B cell (primary cell): Measurements from ENCODE around the gene GPA33. TPM values are rescaled to one million over a fixed set of nuclear protein-coding genes. Genes with fewer than 3 reads are reported as not detected.

Experiments
- ATAC-seq: fragments of 200-7000 bp; cut with Tn5 transposase; one replicate; pipeline ENCODE4 v1.10.0; 2021; ENCODE audit warnings: low read depth, mild to moderate bottlenecking, moderate number of reproducible peaks, moderate library complexity
- CTCF ChIA-PET: fragments of 350-600 bp; sonication (Branson Sonifier 250); formaldehyde crosslinking; loops from one replicate; lab custom pipeline; 2021; ENCODE audit warnings: antibody characterized with exemption, inconsistent platforms; lab: Charles Lee
- POLR2A ChIA-PET: fragments of 350-600 bp; sonication (Branson Sonifier 250); formaldehyde crosslinking; loops from one replicate; lab custom pipeline; 2021; ENCODE audit warnings: antibody characterized with exemption; lab: Charles Lee
- DNase-seq: peaks from one replicate; pipeline ENCODE4 v3.0.0; 2013
- H2AFZ ChIP-seq: 2 replicates; pipeline ENCODE4 v1.6.1; 2012; ENCODE audit warnings: mild to moderate bottlenecking, low read depth, low read length; ENCODE audit not compliant: insufficient read depth, poor library complexity, severe bottlenecking
- H3K27ac ChIP-seq, 2 donors: 1 replicate in 1 of 2; 2 replicates in 1 of 2; pipeline ENCODE4 v1.5.1; 2012 to 2013; ENCODE audit warnings: low read length in 2 of 2, mild to moderate bottlenecking in 2 of 2, moderate library complexity in 1 of 2
- H3K27me3 ChIP-seq, 4 experiments: fragments of 200-600 bp in 1 of 4; sonication (generic) in 1 of 4; replicated peaks in 1 of 4; 1 replicate in 2 of 4; 2 replicates in 2 of 4; pipeline versions ENCODE4 v1.6.1 to v1.7.0; 2013 to 2016; ENCODE audit warnings: low read length in 3 of 4, mild to moderate bottlenecking in 2 of 4, mixed read lengths in 1 of 4, moderate library complexity in 1 of 4; ENCODE audit not compliant: insufficient read depth in 4 of 4, control insufficient read depth in 3 of 4; ENCODE audit errors: control extremely low read depth in 1 of 4
- H3K36me3 ChIP-seq, 2 experiments: replicated peaks in 1 of 2; 1 replicate in 1 of 2; 2 replicates in 1 of 2; pipeline versions ENCODE4 v1.6.1 to v1.7.1; 2013; ENCODE audit warnings: low read length in 1 of 2; ENCODE audit not compliant: insufficient read depth in 2 of 2, control insufficient read depth in 1 of 2; ENCODE audit errors: control extremely low read depth in 1 of 2, extremely low read depth in 1 of 2
- H3K4me1 ChIP-seq, 2 donors: fragments of 200-600 bp in 1 of 2; sonication (generic) in 1 of 2; 1 replicate in 1 of 2; 2 replicates in 1 of 2; pipeline versions ENCODE4 v1.5.1 to v1.6.1; 2013 to 2017; ENCODE audit warnings: low read length in 2 of 2; ENCODE audit not compliant: control insufficient read depth in 2 of 2, insufficient read depth in 2 of 2
- H3K4me2 ChIP-seq: replicated peaks from 2 replicates; pipeline ENCODE3; 2012; ENCODE audit warnings: mild to moderate bottlenecking, low read depth, low read length; ENCODE audit not compliant: poor library complexity, severe bottlenecking
- H3K4me3 ChIP-seq, 5 experiments: fragments of 200-600 bp in 1 of 5; sonication (generic) in 1 of 5; 1 replicate in 3 of 5; 2 replicates in 2 of 5; pipeline versions ENCODE4 v1.5.1 to v1.7.0; 2011 to 2016; ENCODE audit warnings: low read length in 4 of 5, mild to moderate bottlenecking in 4 of 5, low read depth in 2 of 5, control low read depth in 1 of 5, moderate library complexity in 1 of 5; ENCODE audit not compliant: insufficient read depth in 1 of 5; ENCODE audit errors: control extremely low read depth in 1 of 5, extremely low read depth in 1 of 5
- H3K79me2 ChIP-seq: fragments of 200-600 bp; sonication (generic); one replicate; pipeline ENCODE4 v1.6.0; 2016; ENCODE audit warnings: low read length; ENCODE audit not compliant: control insufficient read depth, insufficient read depth
- H3K9ac ChIP-seq: fragments of 200-600 bp; sonication (generic); 2 replicates; pipeline ENCODE4 v1.6.1; 2017; ENCODE audit warnings: mild to moderate bottlenecking, low read length, moderate library complexity
- H3K9me3 ChIP-seq, 3 donors: one replicate each; pipeline versions ENCODE4 v1.6.1 to v1.7.1; 2013; ENCODE audit warnings: low read length in 2 of 3; ENCODE audit not compliant: control insufficient read depth in 2 of 3, insufficient read depth in 1 of 3; ENCODE audit errors: control extremely low read depth in 1 of 3
- H4K20me1 ChIP-seq: 2 replicates; pipeline ENCODE4 v1.6.0; 2012; ENCODE audit warnings: mild to moderate bottlenecking, low read length; ENCODE audit not compliant: insufficient read depth, control insufficient read depth, poor library complexity, severe bottlenecking
- H3K27ac Mint-ChIP-seq: one replicate; pipeline ENCODE4 v1.8.0; 2021; ENCODE audit warnings: mixed read lengths
- H3K27me3 Mint-ChIP-seq: one replicate; pipeline ENCODE4 v1.8.0; 2021; ENCODE audit warnings: mixed read lengths
- H3K4me1 Mint-ChIP-seq: one replicate; pipeline ENCODE4 v1.8.0; 2021; ENCODE audit warnings: mixed read lengths
- H3K4me3 Mint-ChIP-seq: one replicate; pipeline ENCODE4 v1.8.0; 2021; ENCODE audit warnings: mixed read lengths
- H3K9me3 Mint-ChIP-seq: one replicate; pipeline ENCODE4 v1.8.0; 2022; ENCODE audit warnings: mixed read lengths; ENCODE audit not compliant: insufficient read depth
- EZH2 ChIP-seq: IDR thresholded peaks from 2 replicates; pipeline ENCODE4 v1.6.1; 2012; ENCODE audit warnings: borderline replicate concordance, low read depth, mild to moderate bottlenecking, moderate library complexity, low read length; ENCODE audit not compliant: insufficient read depth, poor library complexity, severe bottlenecking
- WGBS: methylation state at CpG from one replicate; pipeline ENCODE4 v1.1.5; 2013; ENCODE audit warnings: missing lambda C conversion rate; ENCODE audit not compliant: insufficient coverage; 5-methylcytosine and 5-hydroxymethylcytosine counted together
- intact Hi-C: fragments of 100-400 bp; cut with micrococcal nuclease; formaldehyde crosslinking; loops from one replicate; pipeline ENCODE4 v1.10.0; 2022
- polyA plus RNA-seq: library from polyadenylated mRNA; depleted of rRNA; stranded (reverse); fragments of >200 nt; gene quantifications from 2 replicates; pipeline ENCODE4 v1.2.3, GENCODE V29; 2012
- total RNA-seq, 2 donors: library from RNA; stranded (reverse); fragments of 120-200 nt in 1 of 2; gene quantifications; 1 replicate in 1 of 2; 2 replicates in 1 of 2; pipeline versions ENCODE4 v1.2.3 to v1.2.4, GENCODE V29; 2013 to 2022
- TF ChIP-seq, protein P1 (sequence below): fragments of 200-600 bp; IDR thresholded peaks from one replicate; pipeline ENCODE4 v1.8.0; 2022; ENCODE audit warnings: antibody characterized with exemption, mild to moderate bottlenecking

Gene GPA33
- total and polyA plus RNA-seq, 2 donors (not counting 1 experiment from before 2014, with no cell fraction given): 0.91 to 2.4 TPM

GRCh38 chr1:167117225-167117624 lies 27.0 kb upstream of the GPA33 start:
- peaks cover 32% of the 10 kb centered on the region for H3K27me3 Mint-ChIP-seq
- over 99% methylated on average over 9 of the region's 9 CpGs for WGBS
- Histone ChIP-seq H3K36me3 (no peaks in the 10 kb centered on the region), H2AFZ (no peak overlapping the region), H3K9ac (no peak overlapping the region), H4K20me1 (no peaks in the 10 kb centered on the region), H3K4me2 (no peak overlapping the region), H3K27me3 (peaks cover 0 to 26% (median 6%) of the 10 kb centered on the region in 4 experiments), H3K4me1 (peaks cover 16 to 17% of the 10 kb centered on the region in 2 donors), H3K27ac (no peak overlapping the region), H3K4me3 (no peak overlapping the region), H3K9me3 (no peaks in the 10 kb centered on the region), H3K79me2 (no peaks in the 10 kb centered on the region)
- H3K4me3 Mint-ChIP-seq: no peak overlapping the region
- intact Hi-C loops: no loop called here
- no peaks in the 10 kb centered on the region for H3K9me3 Mint-ChIP-seq
- H3K27ac Mint-ChIP-seq: no peak overlapping the region
- POLR2A ChIA-PET: interaction anchor here (0.7 kb wide), 1 partner anchor 35 kb away, joined by 5 read pairs; no protein-coding TSS in a partner anchor
- CTCF ChIA-PET: no interaction called here
- DNase-seq: no peak
- peaks cover 11% of the 10 kb centered on the region for H3K4me1 Mint-ChIP-seq
- ATAC-seq: no peak
- TF ChIP-seq EZH2: no peak
- TF ChIP-seq, protein P1, sequence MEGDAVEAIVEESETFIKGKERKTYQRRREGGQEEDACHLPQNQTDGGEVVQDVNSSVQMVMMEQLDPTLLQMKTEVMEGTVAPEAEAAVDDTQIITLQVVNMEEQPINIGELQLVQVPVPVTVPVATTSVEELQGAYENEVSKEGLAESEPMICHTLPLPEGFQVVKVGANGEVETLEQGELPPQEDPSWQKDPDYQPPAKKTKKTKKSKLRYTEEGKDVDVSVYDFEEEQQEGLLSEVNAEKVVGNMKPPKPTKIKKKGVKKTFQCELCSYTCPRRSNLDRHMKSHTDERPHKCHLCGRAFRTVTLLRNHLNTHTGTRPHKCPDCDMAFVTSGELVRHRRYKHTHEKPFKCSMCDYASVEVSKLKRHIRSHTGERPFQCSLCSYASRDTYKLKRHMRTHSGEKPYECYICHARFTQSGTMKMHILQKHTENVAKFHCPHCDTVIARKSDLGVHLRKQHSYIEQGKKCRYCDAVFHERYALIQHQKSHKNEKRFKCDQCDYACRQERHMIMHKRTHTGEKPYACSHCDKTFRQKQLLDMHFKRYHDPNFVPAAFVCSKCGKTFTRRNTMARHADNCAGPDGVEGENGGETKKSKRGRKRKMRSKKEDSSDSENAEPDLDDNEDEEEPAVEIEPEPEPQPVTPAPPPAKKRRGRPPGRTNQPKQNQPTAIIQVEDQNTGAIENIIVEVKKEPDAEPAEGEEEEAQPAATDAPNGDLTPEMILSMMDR: no peak

GRCh38 chr1:167116174-167116573 lies 26.0 kb upstream of the GPA33 start:
- DNase-seq: no peak
- Histone ChIP-seq H2AFZ (no peak overlapping the region), H3K9ac (no peak overlapping the region), H3K4me1 (peaks cover 11 to 12% of the 10 kb centered on the region in 2 donors), H3K4me2 (no peak overlapping the region), H3K27ac (no peak overlapping the region), H3K36me3 (no peaks in the 10 kb centered on the region), H3K79me2 (no peaks in the 10 kb centered on the region), H3K9me3 (no peaks in the 10 kb centered on the region), H4K20me1 (no peaks in the 10 kb centered on the region), H3K27me3 (peaks cover 0 to 16% (median 4%) of the 10 kb centered on the region in 4 experiments), H3K4me3 (no peak overlapping the region)
- TF ChIP-seq, protein P1: no peak
- no peak for TF ChIP-seq EZH2
- WGBS: no CpG with 5 or more reads among the region's 1 CpG
- ChIA-PET CTCF (no interaction called here), POLR2A (no interaction called here)
- ATAC-seq: no peak
- peaks cover 8% of the 10 kb centered on the region for H3K4me1 Mint-ChIP-seq
- H3K4me3 Mint-ChIP-seq: no peak overlapping the region
- H3K27me3 Mint-ChIP-seq: peaks cover 27% of the 10 kb centered on the region
- no peak overlapping the region for H3K27ac Mint-ChIP-seq
- no peaks in the 10 kb centered on the region for H3K9me3 Mint-ChIP-seq
- intact Hi-C loops: no loop called here
